GM12878 (cell line): ENCODE results near the gene AP5B1.

Experiments used
- CBX3 ChIP-seq: fragments of 200-600 bp; sonication (generic); IDR thresholded peaks from 2 replicates; pipeline ENCODE4 v1.6.1; 2016; ENCODE audit warnings: low read depth, borderline replicate concordance
- EP300 ChIP-seq, 2 experiments: fragments of 150-350 bp in 1 of 2; IDR thresholded peaks; 2 replicates each; pipeline ENCODE4 v1.6.1; 2011 to 2012; ENCODE audit warnings: low read depth in 2 of 2, low read length in 2 of 2, borderline replicate concordance in 1 of 2, improper control_type of control experiment in 1 of 2, inconsistent platforms in 1 of 2; ENCODE audit not compliant: control insufficient read depth in 1 of 2
- EZH2 ChIP-seq: IDR thresholded peaks from 2 replicates; pipeline ENCODE4 v1.6.1; 2012; ENCODE audit warnings: low read depth, mild to moderate bottlenecking, control low read depth, inconsistent platforms, low read length, borderline replicate concordance; ENCODE audit not compliant: control insufficient read depth
- NR2C2 ChIP-seq: IDR thresholded peaks from 2 replicates; pipeline ENCODE4 v1.6.1; 2011; ENCODE audit warnings: borderline replicate concordance, low read depth; ENCODE audit not compliant: control insufficient read depth, insufficient read length
- POLR2A ChIP-seq: IDR thresholded peaks from 2 replicates; pipeline ENCODE4 v1.6.1; 2011; ENCODE audit warnings: low read depth, mild to moderate bottlenecking, low read length
- SIN3A ChIP-seq: IDR thresholded peaks from 2 replicates; pipeline ENCODE4 v1.6.1; 2012; ENCODE audit warnings: low read depth, low read length, improper control_type of control experiment
- TCF12 ChIP-seq: IDR thresholded peaks from 2 replicates; pipeline ENCODE4 v1.6.1; 2011; ENCODE audit warnings: low read depth, mild to moderate bottlenecking, low read length
- ZNF274 ChIP-seq: IDR thresholded peaks from one replicate; pipeline ENCODE4 v1.8.0; 2011; ENCODE audit not compliant: insufficient read length, insufficient read depth
- TF ChIP-seq, protein P1 (sequence below), 3 experiments: IDR thresholded peaks in 2 of 3; conservative IDR thresholded peaks in 1 of 3; 2 replicates each; pipeline ENCODE4 v1.5.1; 2011; ENCODE audit warnings: low read depth in 3 of 3, low read length in 3 of 3, mild to moderate bottlenecking in 3 of 3, control low read depth in 2 of 3, moderate library complexity in 2 of 3, inconsistent platforms in 1 of 3, mixed read lengths in 1 of 3; ENCODE audit not compliant: control insufficient read depth in 2 of 3, insufficient read depth in 1 of 3; ENCODE audit errors: extremely low read depth in 1 of 3
- TF ChIP-seq, protein P2 (sequence below): fragments of 450-650 bp; IDR thresholded peaks from 2 replicates; pipeline ENCODE4 v1.6.1; 2016; ENCODE audit warnings: mild to moderate bottlenecking
- TF ChIP-seq, protein P3 (sequence below): IDR thresholded peaks from 2 replicates; pipeline ENCODE4 v1.6.1; 2012; ENCODE audit warnings: low read depth, low read length, improper control_type of control experiment

DNA sequence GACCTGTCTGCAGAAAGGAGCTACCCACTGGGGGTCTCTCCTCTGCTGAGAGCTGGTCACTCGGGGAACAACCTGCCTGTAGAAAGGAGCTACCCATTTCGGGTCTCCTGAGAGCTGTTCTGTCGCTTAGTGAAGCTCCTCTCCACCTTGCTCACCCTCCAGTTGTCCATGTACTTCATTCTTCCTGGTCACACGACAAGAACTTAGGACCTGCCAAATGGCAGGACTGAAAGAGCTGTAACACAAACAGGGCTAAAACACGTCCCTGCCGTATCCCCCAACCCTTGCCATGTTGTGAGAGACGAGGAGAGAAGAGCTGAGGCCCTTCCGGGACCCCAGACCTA is 36.1 kb downstream of the AP5B1 start:
- TF ChIP-seq POLR2A (no peak), CBX3 (no peak), EP300 (IDR thresholded peaks at IDR 0.05; ENCODE audit: borderline replicate concordance in 1 of 2, control insufficient read depth in 1 of 2, low read depth in 2 of 2, low read length in 2 of 2) (no peak), SIN3A (no peak), EZH2 (no peak), TCF12 (no peak), NR2C2 (no peak), ZNF274 (no peak)
- TF ChIP-seq, protein P1, sequence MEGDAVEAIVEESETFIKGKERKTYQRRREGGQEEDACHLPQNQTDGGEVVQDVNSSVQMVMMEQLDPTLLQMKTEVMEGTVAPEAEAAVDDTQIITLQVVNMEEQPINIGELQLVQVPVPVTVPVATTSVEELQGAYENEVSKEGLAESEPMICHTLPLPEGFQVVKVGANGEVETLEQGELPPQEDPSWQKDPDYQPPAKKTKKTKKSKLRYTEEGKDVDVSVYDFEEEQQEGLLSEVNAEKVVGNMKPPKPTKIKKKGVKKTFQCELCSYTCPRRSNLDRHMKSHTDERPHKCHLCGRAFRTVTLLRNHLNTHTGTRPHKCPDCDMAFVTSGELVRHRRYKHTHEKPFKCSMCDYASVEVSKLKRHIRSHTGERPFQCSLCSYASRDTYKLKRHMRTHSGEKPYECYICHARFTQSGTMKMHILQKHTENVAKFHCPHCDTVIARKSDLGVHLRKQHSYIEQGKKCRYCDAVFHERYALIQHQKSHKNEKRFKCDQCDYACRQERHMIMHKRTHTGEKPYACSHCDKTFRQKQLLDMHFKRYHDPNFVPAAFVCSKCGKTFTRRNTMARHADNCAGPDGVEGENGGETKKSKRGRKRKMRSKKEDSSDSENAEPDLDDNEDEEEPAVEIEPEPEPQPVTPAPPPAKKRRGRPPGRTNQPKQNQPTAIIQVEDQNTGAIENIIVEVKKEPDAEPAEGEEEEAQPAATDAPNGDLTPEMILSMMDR (IDR thresholded peaks at IDR 0.05 in 2 of 3, conservative IDR thresholded peaks at IDR 0.05 in 1 of 3; ENCODE audit: control insufficient read depth in 2 of 3, extremely low read depth in 1 of 3, insufficient read depth in 1 of 3, low read depth in 3 of 3, low read length in 3 of 3), result no peak
- TF ChIP-seq, protein P2, sequence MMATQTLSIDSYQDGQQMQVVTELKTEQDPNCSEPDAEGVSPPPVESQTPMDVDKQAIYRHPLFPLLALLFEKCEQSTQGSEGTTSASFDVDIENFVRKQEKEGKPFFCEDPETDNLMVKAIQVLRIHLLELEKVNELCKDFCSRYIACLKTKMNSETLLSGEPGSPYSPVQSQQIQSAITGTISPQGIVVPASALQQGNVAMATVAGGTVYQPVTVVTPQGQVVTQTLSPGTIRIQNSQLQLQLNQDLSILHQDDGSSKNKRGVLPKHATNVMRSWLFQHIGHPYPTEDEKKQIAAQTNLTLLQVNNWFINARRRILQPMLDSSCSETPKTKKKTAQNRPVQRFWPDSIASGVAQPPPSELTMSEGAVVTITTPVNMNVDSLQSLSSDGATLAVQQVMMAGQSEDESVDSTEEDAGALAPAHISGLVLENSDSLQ, result no peak
- TF ChIP-seq, protein P3, sequence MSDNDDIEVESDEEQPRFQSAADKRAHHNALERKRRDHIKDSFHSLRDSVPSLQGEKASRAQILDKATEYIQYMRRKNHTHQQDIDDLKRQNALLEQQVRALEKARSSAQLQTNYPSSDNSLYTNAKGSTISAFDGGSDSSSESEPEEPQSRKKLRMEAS, result no peak
